B cell (primary cell): ENCODE results near the gene AKTIP. TPM values are rescaled to one million over a fixed set of nuclear protein-coding genes. Genes with fewer than 3 reads are reported as not detected.

Experiments used
- ATAC-seq: fragments of 200-7000 bp; cut with Tn5 transposase; one replicate; pipeline ENCODE4 v1.10.0; 2021; ENCODE audit warnings: low read depth, mild to moderate bottlenecking, moderate number of reproducible peaks, moderate library complexity
- CTCF ChIA-PET: fragments of 350-600 bp; sonication (Branson Sonifier 250); formaldehyde crosslinking; loops from one replicate; lab custom pipeline; 2021; ENCODE audit warnings: antibody characterized with exemption, inconsistent platforms; lab: Charles Lee
- POLR2A ChIA-PET: fragments of 350-600 bp; sonication (Branson Sonifier 250); formaldehyde crosslinking; loops from one replicate; lab custom pipeline; 2021; ENCODE audit warnings: antibody characterized with exemption; lab: Charles Lee
- DNase-seq: peaks from one replicate; pipeline ENCODE4 v3.0.0; 2013
- H2AFZ ChIP-seq: 2 replicates; pipeline ENCODE4 v1.6.1; 2012; ENCODE audit warnings: mild to moderate bottlenecking, low read depth, low read length; ENCODE audit not compliant: insufficient read depth, poor library complexity, severe bottlenecking
- H3K27ac ChIP-seq, 2 donors: 1 replicate in 1 of 2; 2 replicates in 1 of 2; pipeline ENCODE4 v1.5.1; 2012 to 2013; ENCODE audit warnings: low read length in 2 of 2, mild to moderate bottlenecking in 2 of 2, moderate library complexity in 1 of 2
- H3K27me3 ChIP-seq, 4 experiments: fragments of 200-600 bp in 1 of 4; sonication (generic) in 1 of 4; replicated peaks in 1 of 4; 1 replicate in 2 of 4; 2 replicates in 2 of 4; pipeline versions ENCODE4 v1.6.1 to v1.7.0; 2013 to 2016; ENCODE audit warnings: low read length in 3 of 4, mild to moderate bottlenecking in 2 of 4, mixed read lengths in 1 of 4, moderate library complexity in 1 of 4; ENCODE audit not compliant: insufficient read depth in 4 of 4, control insufficient read depth in 3 of 4; ENCODE audit errors: control extremely low read depth in 1 of 4
- H3K36me3 ChIP-seq, 2 experiments: replicated peaks in 1 of 2; 1 replicate in 1 of 2; 2 replicates in 1 of 2; pipeline versions ENCODE4 v1.6.1 to v1.7.1; 2013; ENCODE audit warnings: low read length in 1 of 2; ENCODE audit not compliant: insufficient read depth in 2 of 2, control insufficient read depth in 1 of 2; ENCODE audit errors: control extremely low read depth in 1 of 2, extremely low read depth in 1 of 2
- H3K4me1 ChIP-seq, 2 donors: fragments of 200-600 bp in 1 of 2; sonication (generic) in 1 of 2; 1 replicate in 1 of 2; 2 replicates in 1 of 2; pipeline versions ENCODE4 v1.5.1 to v1.6.1; 2013 to 2017; ENCODE audit warnings: low read length in 2 of 2; ENCODE audit not compliant: control insufficient read depth in 2 of 2, insufficient read depth in 2 of 2
- H3K4me2 ChIP-seq: replicated peaks from 2 replicates; pipeline ENCODE3; 2012; ENCODE audit warnings: mild to moderate bottlenecking, low read depth, low read length; ENCODE audit not compliant: poor library complexity, severe bottlenecking
- H3K4me3 ChIP-seq, 5 experiments: fragments of 200-600 bp in 1 of 5; sonication (generic) in 1 of 5; 1 replicate in 3 of 5; 2 replicates in 2 of 5; pipeline versions ENCODE4 v1.5.1 to v1.7.0; 2011 to 2016; ENCODE audit warnings: low read length in 4 of 5, mild to moderate bottlenecking in 4 of 5, low read depth in 2 of 5, control low read depth in 1 of 5, moderate library complexity in 1 of 5; ENCODE audit not compliant: insufficient read depth in 1 of 5; ENCODE audit errors: control extremely low read depth in 1 of 5, extremely low read depth in 1 of 5
- H3K79me2 ChIP-seq: fragments of 200-600 bp; sonication (generic); one replicate; pipeline ENCODE4 v1.6.0; 2016; ENCODE audit warnings: low read length; ENCODE audit not compliant: control insufficient read depth, insufficient read depth
- H3K9ac ChIP-seq: fragments of 200-600 bp; sonication (generic); 2 replicates; pipeline ENCODE4 v1.6.1; 2017; ENCODE audit warnings: mild to moderate bottlenecking, low read length, moderate library complexity
- H3K9me3 ChIP-seq, 3 donors: one replicate each; pipeline versions ENCODE4 v1.6.1 to v1.7.1; 2013; ENCODE audit warnings: low read length in 2 of 3; ENCODE audit not compliant: control insufficient read depth in 2 of 3, insufficient read depth in 1 of 3; ENCODE audit errors: control extremely low read depth in 1 of 3
- H4K20me1 ChIP-seq: 2 replicates; pipeline ENCODE4 v1.6.0; 2012; ENCODE audit warnings: mild to moderate bottlenecking, low read length; ENCODE audit not compliant: insufficient read depth, control insufficient read depth, poor library complexity, severe bottlenecking
- H3K27ac Mint-ChIP-seq: one replicate; pipeline ENCODE4 v1.8.0; 2021; ENCODE audit warnings: mixed read lengths
- H3K27me3 Mint-ChIP-seq: one replicate; pipeline ENCODE4 v1.8.0; 2021; ENCODE audit warnings: mixed read lengths
- H3K4me1 Mint-ChIP-seq: one replicate; pipeline ENCODE4 v1.8.0; 2021; ENCODE audit warnings: mixed read lengths
- H3K4me3 Mint-ChIP-seq: one replicate; pipeline ENCODE4 v1.8.0; 2021; ENCODE audit warnings: mixed read lengths
- H3K9me3 Mint-ChIP-seq: one replicate; pipeline ENCODE4 v1.8.0; 2022; ENCODE audit warnings: mixed read lengths; ENCODE audit not compliant: insufficient read depth
- CTCF ChIP-seq: fragments of 200-600 bp; IDR thresholded peaks from one replicate; pipeline ENCODE4 v1.8.0; 2022; ENCODE audit warnings: antibody characterized with exemption, mild to moderate bottlenecking
- EZH2 ChIP-seq: IDR thresholded peaks from 2 replicates; pipeline ENCODE4 v1.6.1; 2012; ENCODE audit warnings: borderline replicate concordance, low read depth, mild to moderate bottlenecking, moderate library complexity, low read length; ENCODE audit not compliant: insufficient read depth, poor library complexity, severe bottlenecking
- WGBS: methylation state at CpG from one replicate; pipeline ENCODE4 v1.1.5; 2013; ENCODE audit warnings: missing lambda C conversion rate; ENCODE audit not compliant: insufficient coverage; 5-methylcytosine and 5-hydroxymethylcytosine counted together
- intact Hi-C: fragments of 100-400 bp; cut with micrococcal nuclease; formaldehyde crosslinking; loops from one replicate; pipeline ENCODE4 v1.10.0; 2022
- polyA plus RNA-seq: library from polyadenylated mRNA; depleted of rRNA; stranded (reverse); fragments of >200 nt; gene quantifications from 2 replicates; pipeline ENCODE4 v1.2.3, GENCODE V29; 2012
- total RNA-seq, 2 donors: library from RNA; stranded (reverse); fragments of 120-200 nt in 1 of 2; gene quantifications; 1 replicate in 1 of 2; 2 replicates in 1 of 2; pipeline versions ENCODE4 v1.2.3 to v1.2.4, GENCODE V29; 2013 to 2022

The AKTIP gene
- total and polyA plus RNA-seq, 2 donors (not counting 1 experiment from before 2014, with no cell fraction given), result 12.6 to 24.0 TPM

- Histone ChIP-seq H3K36me3 (peaks cover 12 to 78% of the 10 kb centered on the region in 2 experiments), H3K4me3 (no peak overlapping the region), H3K4me2 (peak overlapping the region; percentile 15), H3K79me2 (peaks cover 2% of the 10 kb centered on the region), H3K9me3 (no peaks in the 10 kb centered on the region), H3K27me3 (no peaks in the 10 kb centered on the region), H3K4me1 (peaks cover 23 to 26% of the 10 kb centered on the region in 2 donors), H3K27ac (no peak overlapping the region), H2AFZ (no peak overlapping the region), H3K9ac (no peak overlapping the region), H4K20me1 (peaks cover 10% of the 10 kb centered on the region)
- Mint-ChIP-seq H3K4me1 (peaks cover 30% of the 10 kb centered on the region), H3K4me3 (peak overlapping the region; percentile 33), H3K9me3 (no peaks in the 10 kb centered on the region), H3K27ac (no peak overlapping the region), H3K27me3 (no peaks in the 10 kb centered on the region)
- TF ChIP-seq EZH2 (no peak), CTCF (no peak)
- POLR2A ChIA-PET, result no interaction called here
- WGBS, result 78% methylated on average over 1 of the region's 2 CpGs
- CTCF ChIA-PET, result interaction anchor here (0.6 to 2.0 kb wide), 2 partner anchors 20 to 37 kb away, joined by 4 read pairs; no protein-coding TSS in a partner anchor
- ATAC-seq (no peak), DNase-seq (peak; percentile 19)
- intact Hi-C loops, result loop anchor here (2.0 kb wide), 1 partner anchor 22 kb away; the partner anchor contains the start of gene RBL2
These were observed 46.4 kb downstream of the AKTIP start for GRCh38 chr16:53456625-53457024.

- Histone ChIP-seq H3K9ac (no peak overlapping the region), H3K4me1 (peaks cover 23 to 26% of the 10 kb centered on the region in 2 donors), H3K9me3 (no peaks in the 10 kb centered on the region), H3K27me3 (no peaks in the 10 kb centered on the region), H3K36me3 (peaks cover 7 to 55% of the 10 kb centered on the region in 2 experiments), H3K4me2 (no peak overlapping the region), H3K79me2 (peaks cover 2% of the 10 kb centered on the region), H3K4me3 (no peak overlapping the region), H4K20me1 (peaks cover 10% of the 10 kb centered on the region), H2AFZ (no peak overlapping the region), H3K27ac (no peak overlapping the region)
- Mint-ChIP-seq H3K9me3 (no peaks in the 10 kb centered on the region), H3K27ac (no peak overlapping the region), H3K4me3 (no peak overlapping the region), H3K4me1 (peaks cover 43% of the 10 kb centered on the region), H3K27me3 (no peaks in the 10 kb centered on the region)
- CTCF ChIA-PET, result interaction anchor here (1.0 kb wide), 1 partner anchor 18 kb away, joined by 4 read pairs; no protein-coding TSS in a partner anchor
- ATAC-seq (no peak), DNase-seq (no peak)
- TF ChIP-seq CTCF (no peak), EZH2 (no peak)
- 96% methylated on average over 5 of the region's 5 CpGs for WGBS
- POLR2A ChIA-PET, result no interaction called here
- intact Hi-C loops, result no loop called here
These were observed 49.1 kb downstream of the AKTIP start for GRCh38 chr16:53453928-53454327.
